ENCODE results near the gene PDE4D. TPM values are rescaled to one million over a fixed set of nuclear protein-coding genes. Genes with fewer than 3 reads are reported as not detected.

Gene PDE4D
- total and polyA plus RNA-seq, 2 of the 4 experiments (the other 2 are of a cell fraction): 1.4 to 7.9 TPM

DNA sequence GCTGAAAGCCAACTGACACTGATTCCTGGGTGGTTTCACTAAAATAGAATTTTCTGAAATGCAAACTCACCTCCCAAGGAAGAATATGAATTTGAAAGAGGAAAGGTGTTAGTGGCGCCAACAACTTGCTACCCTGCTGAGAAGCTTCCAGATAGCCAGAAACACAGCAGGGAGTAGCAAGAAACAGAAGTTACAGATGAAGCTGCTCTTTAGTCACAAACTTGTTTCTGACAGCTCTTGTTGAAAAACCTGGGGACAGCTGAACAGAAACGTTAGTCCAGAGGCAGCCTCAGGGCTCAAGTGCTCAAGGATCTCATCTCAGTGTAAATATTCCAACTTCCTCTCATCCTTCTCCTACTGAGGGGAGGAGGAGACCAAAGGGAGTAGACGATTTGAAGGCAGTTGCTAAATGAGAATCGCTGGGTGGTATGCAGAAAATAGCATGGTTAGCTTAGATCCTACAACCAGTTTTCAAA lies 184.1 kb downstream of the PDE4D start:
- Histone ChIP-seq H2AK9ac (replicated peaks; ENCODE audit: low read depth, low read length, poor library complexity) (no peak overlapping the region), H2BK15ac (ENCODE audit: low read depth, low read length) (no peak overlapping the region), H3K36me3 (ENCODE audit: control insufficient read depth, insufficient read depth, low read length) (no peaks in the 10 kb centered on the region), H3K18ac (ENCODE audit: low read depth, low read length) (no peak overlapping the region; the same call in 1 of the 2 replicates), H3K4me3 (ENCODE audit: insufficient read depth, low read depth, low read length) (no peak overlapping the region), H4K91ac (ENCODE audit: insufficient read depth, low read depth, low read length) (no peak overlapping the region), H3K4me1 (ENCODE audit: control insufficient read depth, insufficient read depth, low read length) (peaks cover 2% of the 10 kb centered on the region; the same call in 1 of the 2 replicates), H4K5ac (ENCODE audit: low read depth, low read length) (no peak overlapping the region), H3K23ac (ENCODE audit: low read depth, low read length) (no peak overlapping the region), H3K9me3 (ENCODE audit: control insufficient read depth, insufficient read depth, low read length) (no peaks in the 10 kb centered on the region), H3K27me3 (ENCODE audit: control insufficient read depth, insufficient read depth, low read length) (no peaks in the 10 kb centered on the region), H3K56ac (ENCODE audit: extremely low read depth, insufficient read depth, low read length) (no peak overlapping the region), H2BK120ac (ENCODE audit: low read depth, low read length) (no peak overlapping the region), H2AFZ (replicated peaks; ENCODE audit: low read length, poor library complexity) (no peak overlapping the region), H3K27ac (ENCODE audit: insufficient read depth, low read length) (peak overlapping the region; percentile 68; the same call in 1 of the 2 replicates), H2BK5ac (ENCODE audit: low read depth, low read length, poor library complexity, severe bottlenecking) (no peak overlapping the region), H4K20me1 (ENCODE audit: insufficient read depth, low read length) (no peaks in the 10 kb centered on the region), H3K9ac (ENCODE audit: low read depth, low read length) (no peak overlapping the region), H3K4ac (ENCODE audit: low read depth, low read length) (no peak overlapping the region), H3K4me2 (ENCODE audit: low read depth, low read length) (peak overlapping the region; percentile 45; the same call in 1 of the 2 replicates), H2AK5ac (ENCODE audit: low read depth, low read length) (no peak overlapping the region), H3K9me1 (ENCODE audit: insufficient read depth, low read length) (no peaks in the 10 kb centered on the region), H4K8ac (ENCODE audit: low read depth in 2 of 2, low read length in 2 of 2) (no peak overlapping the region), H3K79me1 (ENCODE audit: low read depth in 1 of 2, low read length in 2 of 2) (no peaks in the 10 kb centered on the region), H3K14ac (replicated peaks; ENCODE audit: low read depth, low read length) (no peak overlapping the region), H2BK20ac (ENCODE audit: low read depth, low read length) (no peak overlapping the region)
- no TSS peak for BruUV-seq (replicated peaks)
- DNase-seq: no peak
- TF ChIP-seq BHLHE40 (IDR thresholded peaks at IDR 0.05; ENCODE audit: low read depth, low read length) (no peak), RAD21 (IDR thresholded peaks at IDR 0.05; ENCODE audit: low read length) (no peak), RCOR1 (IDR thresholded peaks at IDR 0.05; ENCODE audit: insufficient replicate concordance, low read length) (no peak), RFX5 (IDR thresholded peaks at IDR 0.05; ENCODE audit: low read depth, low read length) (no peak), NFE2L2 (IDR thresholded peaks at IDR 0.05; ENCODE audit: low read depth, low read length) (no peak), FOS (IDR thresholded peaks at IDR 0.05; ENCODE audit: low read depth, low read length) (no peak), SMC3 (IDR thresholded peaks at IDR 0.05; ENCODE audit: low read depth, low read length) (no peak), CHD1 (IDR thresholded peaks at IDR 0.05; ENCODE audit: low read depth, low read length) (no peak), MAFK (IDR thresholded peaks at IDR 0.05; ENCODE audit: low read depth, low read length) (no peak), CEBPB (IDR thresholded peaks at IDR 0.05; ENCODE audit: low read depth, low read length) (no peak), MAZ (IDR thresholded peaks at IDR 0.05; ENCODE audit: borderline replicate concordance, low read depth, low read length) (no peak), POLR2A (IDR thresholded peaks at IDR 0.05; ENCODE audit: low read depth, low read length) (no peak), MXI1 (IDR thresholded peaks at IDR 0.05; ENCODE audit: borderline replicate concordance, low read depth, low read length) (no peak)
- TF ChIP-seq, protein P1, sequence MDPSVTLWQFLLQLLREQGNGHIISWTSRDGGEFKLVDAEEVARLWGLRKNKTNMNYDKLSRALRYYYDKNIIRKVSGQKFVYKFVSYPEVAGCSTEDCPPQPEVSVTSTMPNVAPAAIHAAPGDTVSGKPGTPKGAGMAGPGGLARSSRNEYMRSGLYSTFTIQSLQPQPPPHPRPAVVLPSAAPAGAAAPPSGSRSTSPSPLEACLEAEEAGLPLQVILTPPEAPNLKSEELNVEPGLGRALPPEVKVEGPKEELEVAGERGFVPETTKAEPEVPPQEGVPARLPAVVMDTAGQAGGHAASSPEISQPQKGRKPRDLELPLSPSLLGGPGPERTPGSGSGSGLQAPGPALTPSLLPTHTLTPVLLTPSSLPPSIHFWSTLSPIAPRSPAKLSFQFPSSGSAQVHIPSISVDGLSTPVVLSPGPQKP (IDR thresholded peaks at IDR 0.05; ENCODE audit: borderline replicate concordance, low read depth, low read length): no peak
- TF ChIP-seq, protein P2, sequence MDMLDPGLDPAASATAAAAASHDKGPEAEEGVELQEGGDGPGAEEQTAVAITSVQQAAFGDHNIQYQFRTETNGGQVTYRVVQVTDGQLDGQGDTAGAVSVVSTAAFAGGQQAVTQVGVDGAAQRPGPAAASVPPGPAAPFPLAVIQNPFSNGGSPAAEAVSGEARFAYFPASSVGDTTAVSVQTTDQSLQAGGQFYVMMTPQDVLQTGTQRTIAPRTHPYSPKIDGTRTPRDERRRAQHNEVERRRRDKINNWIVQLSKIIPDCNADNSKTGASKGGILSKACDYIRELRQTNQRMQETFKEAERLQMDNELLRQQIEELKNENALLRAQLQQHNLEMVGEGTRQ (IDR thresholded peaks at IDR 0.05; ENCODE audit: low read depth, low read length): no peak
- TF ChIP-seq, protein P3, sequence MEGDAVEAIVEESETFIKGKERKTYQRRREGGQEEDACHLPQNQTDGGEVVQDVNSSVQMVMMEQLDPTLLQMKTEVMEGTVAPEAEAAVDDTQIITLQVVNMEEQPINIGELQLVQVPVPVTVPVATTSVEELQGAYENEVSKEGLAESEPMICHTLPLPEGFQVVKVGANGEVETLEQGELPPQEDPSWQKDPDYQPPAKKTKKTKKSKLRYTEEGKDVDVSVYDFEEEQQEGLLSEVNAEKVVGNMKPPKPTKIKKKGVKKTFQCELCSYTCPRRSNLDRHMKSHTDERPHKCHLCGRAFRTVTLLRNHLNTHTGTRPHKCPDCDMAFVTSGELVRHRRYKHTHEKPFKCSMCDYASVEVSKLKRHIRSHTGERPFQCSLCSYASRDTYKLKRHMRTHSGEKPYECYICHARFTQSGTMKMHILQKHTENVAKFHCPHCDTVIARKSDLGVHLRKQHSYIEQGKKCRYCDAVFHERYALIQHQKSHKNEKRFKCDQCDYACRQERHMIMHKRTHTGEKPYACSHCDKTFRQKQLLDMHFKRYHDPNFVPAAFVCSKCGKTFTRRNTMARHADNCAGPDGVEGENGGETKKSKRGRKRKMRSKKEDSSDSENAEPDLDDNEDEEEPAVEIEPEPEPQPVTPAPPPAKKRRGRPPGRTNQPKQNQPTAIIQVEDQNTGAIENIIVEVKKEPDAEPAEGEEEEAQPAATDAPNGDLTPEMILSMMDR (conservative IDR thresholded peaks at IDR 0.05; ENCODE audit: low read depth, low read length): no peak
- dilution Hi-C loops (cut with HindIII; ENCODE audit: low sequenced_read_pairs, unreplicated experiment): no loop called here
- WGBS, 2 experiments (ENCODE audit: extremely low coverage in 2 of 2, insufficient read length in 1 of 2): no CpG with 5 or more reads among the region's 4 CpGs
- ChIA-PET POLR2A (ENCODE audit: unreplicated experiment) (no interaction called here), CTCF (no interaction called here)
- in situ Hi-C loops (cut with MboI; ENCODE audit: low sequenced_read_pairs): no loop called here
- intact Hi-C loops (cut with micrococcal nuclease): no loop called here
- ATAC-seq (ENCODE audit: low read depth): peak; percentile 68

Data from IMR-90 (cell line).